Ascending aorta (tissue), 2 donors: ENCODE results near the gene UCP2. TPM values are rescaled to one million over a fixed set of nuclear protein-coding genes. Genes with fewer than 3 reads are reported as not detected.

Experiments used
- DNase-seq, 2 donors: peaks; one replicate each; pipeline ENCODE4 v3.0.0-alpha.2; 2019; ENCODE audit warnings: low spot score in 2 of 2
- H3K27ac ChIP-seq, 2 donors: fragments of 200-600 bp; sonication (generic); one replicate each; pipeline ENCODE4 v1.5.1; 2016 to 2017; ENCODE audit warnings: mild to moderate bottlenecking in 1 of 2
- H3K27me3 ChIP-seq: fragments of 200-600 bp; sonication (generic); one replicate; pipeline ENCODE4 v1.5.1; 2017
- H3K36me3 ChIP-seq, 2 donors: fragments of 200-600 bp; sonication (generic); one replicate each; pipeline ENCODE4 v1.5.1; 2016
- H3K4me1 ChIP-seq, 2 donors: fragments of 200-600 bp; sonication (generic); one replicate each; pipeline ENCODE4 v1.5.1; 2016 to 2017; ENCODE audit warnings: mild to moderate bottlenecking in 1 of 2
- H3K4me3 ChIP-seq, 2 donors: fragments of 200-600 bp; sonication (generic); one replicate each; pipeline ENCODE4 v1.5.1; 2016 to 2017; ENCODE audit warnings: mild to moderate bottlenecking in 1 of 2
- H3K9me3 ChIP-seq, 2 donors: fragments of 200-600 bp; sonication (generic); one replicate each; pipeline ENCODE4 v1.5.1; 2016
- CTCF ChIP-seq, 3 experiments: fragments of 200-600 bp in 2 of 3; fragments of 450-650 bp in 1 of 3; sonication (generic) in 2 of 3; IDR thresholded peaks; one replicate each; pipeline ENCODE4 v1.5.1; 2016 to 2019; ENCODE audit warnings: antibody characterized with exemption in 3 of 3, mild to moderate bottlenecking in 1 of 3, moderate library complexity in 1 of 3
- intact Hi-C: fragments of 100-400 bp; cut with DNase I; formaldehyde crosslinking; loops from one replicate; pipeline ENCODE4 v1.15.1; 2023
- total RNA-seq: library from RNA; depleted of rRNA; stranded (reverse); fragments of >200 nt; gene quantifications from one replicate; pipeline ENCODE4 v1.1.0, GENCODE V29; 2016

Gene UCP2
- total RNA-seq, 1 donor from 2014 or later = 2.7 TPM

GRCh38 chr11:73978576-73979086 lies 4.0 kb downstream of the UCP2 start:
- Histone ChIP-seq H3K4me1 (peaks cover 0 to 4% of the 10 kb centered on the region in 2 donors), H3K36me3 (peaks cover 17 to 38% of the 10 kb centered on the region in 2 donors), H3K4me3 (no peak overlapping the region), H3K27ac (no peak overlapping the region), H3K27me3 (no peaks in the 10 kb centered on the region), H3K9me3 (no peaks in the 10 kb centered on the region)
- DNase-seq = no peak
- no peak for TF ChIP-seq CTCF (IDR thresholded peaks at IDR 0.05)
- intact Hi-C loops = no loop called here

GRCh38 chr11:73977856-73978519 lies 4.7 kb downstream of the UCP2 start:
- peaks cover 17 to 38% of the 10 kb centered on the region in 2 donors for H3K36me3 ChIP-seq
- H3K27me3 ChIP-seq = no peaks in the 10 kb centered on the region
- intact Hi-C loops = no loop called here
- H3K27ac ChIP-seq = no peak overlapping the region
- H3K4me3 ChIP-seq = no peak overlapping the region
- H3K4me1 ChIP-seq = peaks cover 0 to 4% of the 10 kb centered on the region in 2 donors
- no peaks in the 10 kb centered on the region for H3K9me3 ChIP-seq
- no peak for TF ChIP-seq CTCF (IDR thresholded peaks at IDR 0.05)
- DNase-seq = no peak

- H3K4me1 ChIP-seq = no peaks in the 10 kb centered on the region
- DNase-seq = no peak
- no peaks in the 10 kb centered on the region for H3K27me3 ChIP-seq
- H3K27ac ChIP-seq = no peak overlapping the region
- intact Hi-C loops = no loop called here
- no peaks in the 10 kb centered on the region for H3K9me3 ChIP-seq
- H3K4me3 ChIP-seq = no peak overlapping the region
- peaks cover 17 to 38% of the 10 kb centered on the region in 2 donors for H3K36me3 ChIP-seq
- TF ChIP-seq CTCF (IDR thresholded peaks at IDR 0.05) = no peak
These were observed 6.0 kb downstream of the UCP2 start for GRCh38 chr11:73976451-73977151.

GRCh38 chr11:73975479-73975757 lies 7.2 kb downstream of the UCP2 start:
- Histone ChIP-seq H3K4me1 (no peaks in the 10 kb centered on the region), H3K9me3 (no peaks in the 10 kb centered on the region), H3K27me3 (no peaks in the 10 kb centered on the region), H3K36me3 (peaks cover 17 to 38% of the 10 kb centered on the region in 2 donors), H3K27ac (no peak overlapping the region), H3K4me3 (no peak overlapping the region)
- no peak for TF ChIP-seq CTCF (IDR thresholded peaks at IDR 0.05)
- no peak for DNase-seq
- intact Hi-C loops = no loop called here

GRCh38 chr11:73974604-73975478 lies 7.8 kb downstream of the UCP2 start:
- peaks cover 17 to 38% of the 10 kb centered on the region in 2 donors for H3K36me3 ChIP-seq
- intact Hi-C loops = no loop called here
- H3K27ac ChIP-seq = no peak overlapping the region
- no peaks in the 10 kb centered on the region for H3K4me1 ChIP-seq
- no peak overlapping the region for H3K4me3 ChIP-seq
- no peak for TF ChIP-seq CTCF (IDR thresholded peaks at IDR 0.05)
- DNase-seq = peak in 1 of 2 donors; percentile 47
- H3K27me3 ChIP-seq = no peaks in the 10 kb centered on the region
- H3K9me3 ChIP-seq = no peaks in the 10 kb centered on the region
